Measurements from ENCODE around the gene SLF1.

The SLF1 gene

DNA sequence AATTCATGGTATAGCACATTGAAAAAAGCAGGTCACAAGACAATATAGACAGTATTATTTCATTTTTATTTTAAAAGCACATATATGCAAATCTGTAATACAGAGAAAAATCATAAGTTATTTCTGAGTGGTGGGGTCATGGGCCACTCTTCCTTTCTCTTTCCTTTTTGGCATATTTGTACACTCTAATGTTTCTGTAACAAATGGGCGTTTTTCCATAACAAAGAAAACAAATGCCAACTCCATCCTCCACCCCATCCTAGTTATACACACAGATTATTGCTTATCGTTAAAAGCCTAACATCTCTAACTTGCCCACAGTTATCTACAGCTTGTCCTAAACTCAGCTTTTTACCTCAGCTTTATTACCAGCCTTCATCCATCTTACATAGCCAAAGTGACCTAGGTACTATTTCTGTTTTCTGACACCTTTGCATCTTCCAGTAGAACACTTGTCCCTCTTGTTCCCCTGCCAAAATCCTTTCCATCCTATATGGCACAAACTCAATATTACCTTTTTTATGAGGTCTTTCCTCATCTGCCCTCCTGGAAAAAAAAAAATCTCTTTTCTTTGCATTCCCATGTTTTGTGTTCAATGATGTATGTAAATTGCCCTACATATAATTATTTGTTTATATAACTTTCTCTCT lies 4.2 kb upstream of the SLF1 start:
- Histone ChIP-seq H3K36me3 (ENCODE audit: control insufficient read depth, low read length) (no peaks in the 10 kb centered on the region), H3F3A (ENCODE audit: control insufficient read depth, insufficient read depth) (no peaks in the 10 kb centered on the region), H3K79me2 (ENCODE audit: control insufficient read depth, low read length) (peaks cover 24% of the 10 kb centered on the region), H4K20me1 (ENCODE audit: control insufficient read depth, insufficient read depth, low read depth, low read length) (no peaks in the 10 kb centered on the region), H3K9me3 (ENCODE audit: control insufficient read depth, insufficient read depth, low read length) (no peaks in the 10 kb centered on the region), H3K4me1 (ENCODE audit: control insufficient read depth, low read length) (peaks cover 15% of the 10 kb centered on the region), H3K27me3 (ENCODE audit: control insufficient read depth, low read length) (no peaks in the 10 kb centered on the region), H3K4me2 (ENCODE audit: low read length) (no peak overlapping the region), H3K9me2 (replicated peaks; ENCODE audit: control insufficient read depth, low read length) (no peaks in the 10 kb centered on the region), H3K27ac (ENCODE audit: low read depth, low read length) (no peak overlapping the region), H3K4me3 (ENCODE audit: low read length) (no peak overlapping the region)
- TF ChIP-seq EZH2phosphoT487 (IDR thresholded peaks at IDR 0.05; ENCODE audit: borderline replicate concordance, low read length) (no peak), CTCF (IDR thresholded peaks at IDR 0.05; ENCODE audit: low read depth, low read length, poor library complexity, severe bottlenecking) (no peak)

DNA sequence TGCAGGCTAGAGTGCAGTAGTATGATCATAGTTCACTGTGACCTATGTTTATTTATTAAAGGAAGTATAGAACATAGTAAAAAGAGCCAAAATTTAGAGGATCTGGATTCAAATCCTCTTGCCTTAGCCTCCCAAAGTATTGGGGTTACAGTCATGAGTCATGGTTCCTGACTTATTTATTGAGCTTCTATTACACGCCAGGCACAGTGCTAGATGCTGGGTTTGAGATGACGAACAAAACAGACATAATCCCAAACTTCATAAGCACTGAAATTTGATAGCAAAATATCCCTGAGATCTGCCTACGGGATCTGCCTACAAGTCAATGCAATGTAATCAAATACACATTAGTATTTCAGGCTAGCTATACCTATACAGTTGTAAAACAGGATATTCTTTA lies 2.6 kb upstream of the SLF1 start:
- H3K27ac ChIP-seq (ENCODE audit: low read depth, low read length) = no peak overlapping the region
- peaks cover 4% of the 10 kb centered on the region; the same call in 1 of the 2 replicates for H4K20me1 ChIP-seq (ENCODE audit: control insufficient read depth, insufficient read depth, low read depth, low read length)
- peaks cover 39% of the 10 kb centered on the region for H3K79me2 ChIP-seq (ENCODE audit: control insufficient read depth, low read length)
- H3K9me3 ChIP-seq (ENCODE audit: control insufficient read depth, insufficient read depth, low read length) = no peaks in the 10 kb centered on the region
- no peaks in the 10 kb centered on the region for H3K9me2 ChIP-seq (replicated peaks; ENCODE audit: control insufficient read depth, low read length)
- no peak overlapping the region for H3K4me2 ChIP-seq (ENCODE audit: low read length)
- H3K27me3 ChIP-seq (ENCODE audit: control insufficient read depth, low read length) = no peaks in the 10 kb centered on the region
- H3F3A ChIP-seq (ENCODE audit: control insufficient read depth, insufficient read depth) = no peaks in the 10 kb centered on the region; the same call in 1 of the 2 replicates
- H3K36me3 ChIP-seq (ENCODE audit: control insufficient read depth, low read length) = no peaks in the 10 kb centered on the region
- peaks cover 27% of the 10 kb centered on the region for H3K4me1 ChIP-seq (ENCODE audit: control insufficient read depth, low read length)
- TF ChIP-seq CTCF (IDR thresholded peaks at IDR 0.05; ENCODE audit: low read depth, low read length, poor library complexity, severe bottlenecking) (no peak), EZH2phosphoT487 (IDR thresholded peaks at IDR 0.05; ENCODE audit: borderline replicate concordance, low read length) (no peak)
- H3K4me3 ChIP-seq (ENCODE audit: low read length) = no peak overlapping the region

- Histone ChIP-seq H3K4me3 (ENCODE audit: low read length) (peak overlapping the region; percentile 79), H3K9me3 (ENCODE audit: control insufficient read depth, insufficient read depth, low read length) (no peaks in the 10 kb centered on the region), H3K27ac (ENCODE audit: low read depth, low read length) (no peak overlapping the region; the same call in 1 of the 2 replicates), H4K20me1 (ENCODE audit: control insufficient read depth, insufficient read depth, low read depth, low read length) (peaks cover 11% of the 10 kb centered on the region), H3K9me2 (replicated peaks; ENCODE audit: control insufficient read depth, low read length) (no peaks in the 10 kb centered on the region), H3F3A (ENCODE audit: control insufficient read depth, insufficient read depth) (no peaks in the 10 kb centered on the region; the same call in 1 of the 2 replicates), H3K27me3 (ENCODE audit: control insufficient read depth, low read length) (no peaks in the 10 kb centered on the region), H3K79me2 (ENCODE audit: control insufficient read depth, low read length) (peaks cover 58% of the 10 kb centered on the region), H3K4me2 (ENCODE audit: low read length) (peak overlapping the region; percentile 87), H3K36me3 (ENCODE audit: control insufficient read depth, low read length) (0 out of 2 replicates have a peak, but pooled peaks cover 10% of the 10 kb centered on the region), H3K4me1 (ENCODE audit: control insufficient read depth, low read length) (peaks cover 44% of the 10 kb centered on the region)
- TF ChIP-seq CTCF (IDR thresholded peaks at IDR 0.05; ENCODE audit: low read depth, low read length, poor library complexity, severe bottlenecking) (no peak), EZH2phosphoT487 (IDR thresholded peaks at IDR 0.05; ENCODE audit: borderline replicate concordance, low read length) (no peak)
Measured at GRCh38 chr5:94618029-94618492, 408 bp upstream of the SLF1 start.

Data from DOHH2 (cell line).